NCI-H446 treated with DMSO at 0.1 percent for 48 hours (cell line): Measurements from ENCODE around the gene IL27RA.

ENCODE experiments used
- DNase-seq: peaks from one replicate; lab custom pipeline; 2025; lab: John Stamatoyannopoulos, UW

IL27RA gene

DNA sequence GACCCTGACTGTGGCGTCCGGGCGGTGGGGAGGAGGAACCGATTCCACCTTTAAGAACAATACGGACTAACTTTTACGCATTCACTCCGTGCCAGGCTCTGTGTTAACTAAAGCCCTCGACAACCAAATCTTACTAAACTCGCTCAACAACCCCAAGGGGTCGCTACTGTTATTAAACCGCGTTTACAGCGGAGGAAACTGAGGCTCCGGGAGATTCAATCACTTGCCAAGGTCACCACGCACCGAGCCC lies 57.8 kb downstream of the IL27RA start:
- DNase-seq: no peak

DNA sequence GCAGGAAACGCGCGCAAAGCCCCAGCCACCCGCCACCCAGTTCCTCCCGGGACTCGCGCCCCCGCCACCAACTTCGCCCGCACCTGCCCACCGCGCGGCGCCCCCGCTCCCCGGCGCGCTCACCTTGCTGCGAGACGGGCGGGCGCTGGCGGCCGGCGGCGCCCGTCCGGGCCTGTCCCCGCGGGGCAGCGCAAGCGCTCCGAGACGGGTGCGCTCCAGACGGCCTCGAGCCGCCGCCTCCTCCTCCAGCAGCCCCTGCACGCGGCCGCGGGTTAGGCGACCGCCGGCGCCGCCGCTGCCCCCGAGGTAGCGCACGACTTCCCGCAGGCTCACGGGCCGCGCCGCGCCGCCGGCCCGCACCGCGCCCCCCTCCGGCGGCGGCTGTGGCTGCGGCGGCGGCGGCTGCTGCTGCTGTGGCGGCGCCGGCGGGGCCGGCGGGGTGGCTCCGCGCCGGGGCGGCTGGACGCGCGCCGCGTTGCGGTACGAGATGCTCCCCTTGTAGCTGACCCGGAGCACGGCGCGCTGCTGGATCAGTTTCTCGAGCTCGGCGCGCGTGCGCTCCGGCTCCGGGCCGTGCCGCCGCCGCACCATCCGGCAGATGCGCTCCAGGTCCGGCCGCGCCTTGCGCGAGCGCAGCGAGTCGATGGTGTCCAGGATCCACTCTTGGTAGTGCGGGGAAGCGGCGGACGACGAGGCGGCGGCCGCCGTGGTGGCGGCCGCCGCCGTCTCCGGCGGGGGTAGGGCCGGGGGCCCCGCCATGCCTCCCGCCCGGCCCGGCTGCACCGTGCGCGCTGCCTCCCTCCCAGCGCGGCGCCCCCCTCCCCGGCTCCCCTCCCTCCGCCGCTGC lies 58.3 kb downstream of the IL27RA start:
- DNase-seq: no peak

- DNase-seq: peak; percentile 69
Observed at GRCh38 chr19:14090509-14091080, 59.0 kb downstream of the IL27RA start, which contains the start of gene SAMD1. TSS of gene SAMD1 (minus strand) at chr19:14090751.

GRCh38 chr19:14091081-14091812 lies 59.7 kb downstream of the IL27RA start:
- DNase-seq: peak; percentile 65

- DNase-seq: no peak
Observed at GRCh38 chr19:14091813-14092462, 60.4 kb downstream of the IL27RA start.

DNA sequence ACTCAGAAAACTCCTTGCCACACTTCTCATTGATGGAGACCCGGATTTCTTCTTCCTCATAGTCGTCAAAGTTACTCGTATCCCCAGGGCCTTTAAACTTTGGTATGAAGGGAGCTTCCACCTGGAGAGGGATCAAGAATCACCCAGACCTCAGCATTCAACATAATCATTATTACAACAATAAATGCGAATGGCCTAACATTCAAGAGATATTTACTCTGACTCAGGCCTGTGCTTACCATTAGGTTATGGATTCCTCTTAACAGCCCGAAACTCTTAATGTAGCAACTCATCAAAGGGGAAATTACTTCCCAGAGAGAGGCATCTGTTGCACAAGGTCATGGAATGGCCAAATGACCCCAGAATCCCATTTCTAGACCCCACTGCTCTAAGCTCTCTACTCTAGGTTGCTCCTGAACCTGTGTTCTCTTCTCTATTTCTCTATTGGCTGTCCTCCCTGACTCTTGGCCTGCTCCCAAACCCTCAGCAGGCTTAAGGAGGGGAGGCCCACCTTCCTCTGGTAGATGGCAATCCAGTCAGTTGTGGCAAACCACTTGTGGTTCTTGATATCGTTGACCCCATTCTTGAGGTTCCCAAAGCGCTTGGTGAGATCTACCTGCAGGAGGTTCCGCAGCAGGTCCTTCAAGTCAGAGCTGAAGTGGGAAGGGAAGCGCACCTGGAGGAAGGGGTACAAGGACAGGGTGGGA lies 61.7 kb downstream of the IL27RA start:
- DNase-seq: no peak

DNA sequence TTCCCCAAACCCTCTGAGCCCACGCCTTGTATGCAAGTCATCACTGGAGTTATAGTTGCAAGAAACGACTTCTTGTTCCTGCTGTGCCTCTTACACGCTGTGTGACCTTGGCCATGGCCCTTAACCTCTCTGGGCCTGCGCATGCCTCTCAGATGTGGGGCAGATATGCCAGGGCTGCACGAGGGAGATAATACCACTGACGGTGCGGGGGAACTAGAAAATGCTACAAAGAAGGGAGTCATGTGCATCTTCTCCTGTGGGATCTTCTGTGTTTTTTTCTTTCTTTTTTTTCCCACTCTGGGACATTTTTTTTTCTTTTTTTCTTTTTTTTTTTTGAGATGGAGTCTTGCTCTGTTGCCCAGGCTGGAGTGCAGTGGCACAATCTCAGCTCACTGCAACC lies 63.3 kb downstream of the IL27RA start:
- DNase-seq: no peak

DNA sequence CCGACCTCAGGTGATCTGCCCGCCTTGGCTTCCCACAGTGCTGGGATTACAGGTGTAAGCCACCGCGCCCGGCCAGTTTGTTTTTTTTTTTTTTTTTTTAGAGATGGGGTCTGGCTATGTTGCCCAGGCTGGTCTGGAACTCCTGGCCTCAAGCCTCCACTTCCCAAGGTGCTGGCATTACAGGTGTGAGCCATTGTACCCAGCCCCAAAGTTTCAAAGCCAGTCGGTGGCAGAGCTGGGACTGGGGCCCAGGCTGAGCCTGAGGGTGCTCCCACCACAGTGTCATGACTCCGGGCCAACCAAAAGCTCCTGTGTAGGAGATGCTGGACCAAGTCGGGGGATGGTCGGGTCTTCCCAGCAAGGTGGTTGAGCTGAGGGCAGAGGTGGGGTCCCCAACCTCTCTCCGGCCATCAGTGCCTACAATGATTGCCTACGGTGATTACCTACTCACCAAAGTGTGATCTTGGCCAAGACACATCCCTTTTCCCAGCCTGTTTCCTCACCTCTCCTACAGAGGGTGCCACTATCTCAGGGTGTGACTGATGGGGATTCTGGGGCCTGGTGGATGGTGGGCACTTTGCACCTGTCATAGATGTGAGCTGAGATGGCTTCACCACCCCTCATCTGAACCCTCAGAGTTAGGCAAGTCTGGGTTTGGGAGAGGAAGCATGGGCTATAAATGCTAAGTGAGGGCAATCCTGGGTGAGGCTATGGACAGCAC lies 64.9 kb downstream of the IL27RA start:
- DNase-seq: no peak

- DNase-seq: no peak
Observed at GRCh38 chr19:14097532-14098151, 66.1 kb downstream of the IL27RA start.

GRCh38 chr19:14101003-14101545 lies 69.5 kb downstream of the IL27RA start:
- no peak for DNase-seq

GRCh38 chr19:14102102-14102696 lies 70.6 kb downstream of the IL27RA start:
- DNase-seq: no peak

GRCh38 chr19:14102756-14103155 lies 71.2 kb downstream of the IL27RA start:
- no peak for DNase-seq
